HG03342 (cell line): ENCODE results near the gene TAF9B.
"Not testable (repeated sequence)": the region's sequence is repeated elsewhere in the genome, so short reads cannot be mapped to it uniquely, and the experiment has no call there.

Source experiments
- ATAC-seq: cut with Tn5 transposase; IDR thresholded peaks from one replicate; pipeline ENCODE4 v1.9.1; 2021; ENCODE audit warnings: mild to moderate bottlenecking, moderate library complexity; ENCODE audit not compliant: unreplicated experiment

The TAF9B gene

GRCh38 chrX:78139160-78140123, at the start of gene TAF9B:
TSS of gene TAF9B (minus strand) at chrX:78139650. CDS start at chrX:78139611, 39 bp downstream.
- peak; percentile 92 for ATAC-seq

- no peak for ATAC-seq
These were observed 43.4 kb upstream of the TAF9B start for GRCh38 chrX:78182881-78183280.

- no peak for ATAC-seq
These were observed 41.9 kb upstream of the TAF9B start for GRCh38 chrX:78181307-78181706.

GRCh38 chrX:78168065-78168464, 28.6 kb upstream of the TAF9B start:
- ATAC-seq: no peak

- ATAC-seq: no peak
These were observed 26.0 kb upstream of the TAF9B start for GRCh38 chrX:78165425-78165824.

GRCh38 chrX:78163175-78163574, 23.7 kb upstream of the TAF9B start:
- ATAC-seq: not testable (repeated sequence)

GRCh38 chrX:78160711-78161110, 21.3 kb upstream of the TAF9B start:
- not testable (repeated sequence) for ATAC-seq

GRCh38 chrX:78157846-78158245, 18.4 kb upstream of the TAF9B start:
- not testable (repeated sequence) for ATAC-seq

GRCh38 chrX:78157373-78157772, 17.9 kb upstream of the TAF9B start:
- not testable (repeated sequence) for ATAC-seq

- ATAC-seq: not testable (repeated sequence)
These were observed 7.6 kb upstream of the TAF9B start for GRCh38 chrX:78147002-78147540.

- ATAC-seq: no peak
These were observed 756 bp upstream of the TAF9B start for GRCh38 chrX:78140206-78140605.

- ATAC-seq: no peak
These were observed 6.1 kb downstream of the TAF9B start for GRCh38 chrX:78133238-78133960.

- no peak for ATAC-seq
These were observed 8.3 kb downstream of the TAF9B start for GRCh38 chrX:78131117-78131516.

GRCh38 chrX:78130396-78130795, 9.1 kb downstream of the TAF9B start:
- ATAC-seq: no peak

GRCh38 chrX:78129714-78130113, 9.7 kb downstream of the TAF9B start:
- no peak for ATAC-seq

- not testable (repeated sequence) for ATAC-seq
These were observed 13.7 kb downstream of the TAF9B start for GRCh38 chrX:78125781-78126180.

GRCh38 chrX:78125148-78125547, 14.3 kb downstream of the TAF9B start:
- no peak for ATAC-seq

GRCh38 chrX:78124307-78124706, 15.1 kb downstream of the TAF9B start:
- ATAC-seq: no peak

GRCh38 chrX:78123190-78123589, 16.3 kb downstream of the TAF9B start:
- no peak for ATAC-seq

- no peak for ATAC-seq
These were observed 19.8 kb downstream of the TAF9B start for GRCh38 chrX:78119521-78120227.

GRCh38 chrX:78118628-78119027, 20.8 kb downstream of the TAF9B start:
- no peak for ATAC-seq
